ENCODE results near the gene P2RX4.
"Not testable (repeated sequence)": the region's sequence is repeated elsewhere in the genome, so short reads cannot be mapped to it uniquely, and the experiment has no call there.

The P2RX4 gene

DNA sequence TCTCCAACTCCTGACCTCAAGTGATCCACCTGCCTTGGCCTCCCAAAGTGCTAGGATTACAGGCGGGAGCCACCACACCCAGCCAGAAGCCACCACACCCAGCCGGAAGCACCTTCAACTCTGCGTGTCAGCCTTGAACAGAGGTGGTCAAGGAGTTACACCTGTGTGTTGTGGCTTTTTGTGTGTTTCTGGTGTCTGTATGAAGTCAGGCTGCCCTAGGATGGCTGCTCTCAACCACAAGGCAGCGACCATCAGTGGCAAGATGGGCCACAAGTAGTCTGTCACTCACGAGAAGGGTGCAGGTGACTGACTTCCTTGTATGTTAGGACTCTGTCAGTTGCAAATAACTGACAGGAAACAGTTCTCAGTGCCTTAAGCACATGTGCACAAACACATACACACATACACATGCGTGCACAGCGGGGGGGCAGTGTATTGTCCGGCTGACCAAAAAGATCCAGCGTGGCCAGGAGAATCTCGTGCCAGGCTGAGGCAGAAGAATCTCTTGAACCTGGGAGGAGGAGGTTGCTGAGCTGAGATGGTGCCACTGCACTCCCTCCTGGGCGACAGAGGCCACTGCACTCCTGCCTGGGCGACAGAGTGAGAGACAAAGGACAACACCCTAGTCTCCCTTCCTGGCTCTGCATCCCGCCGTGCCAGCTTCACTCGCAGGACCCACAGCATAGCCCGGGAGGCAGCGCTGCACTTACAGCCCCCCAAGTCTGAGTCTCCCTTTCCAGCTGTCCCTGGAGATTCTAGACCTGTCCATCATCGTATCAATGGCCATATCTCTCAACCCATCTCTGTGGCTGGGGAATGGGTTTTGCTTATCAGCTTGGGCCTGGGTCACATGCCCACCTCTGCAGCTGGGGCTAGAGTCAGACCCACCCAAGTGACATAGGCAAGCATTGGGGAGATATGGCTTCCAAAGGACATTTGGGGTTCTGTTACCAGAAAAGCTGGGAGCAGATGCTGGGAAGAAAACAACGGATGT, 13.7 kb downstream of the P2RX4 start:
- no peak for DNase-seq

DNA sequence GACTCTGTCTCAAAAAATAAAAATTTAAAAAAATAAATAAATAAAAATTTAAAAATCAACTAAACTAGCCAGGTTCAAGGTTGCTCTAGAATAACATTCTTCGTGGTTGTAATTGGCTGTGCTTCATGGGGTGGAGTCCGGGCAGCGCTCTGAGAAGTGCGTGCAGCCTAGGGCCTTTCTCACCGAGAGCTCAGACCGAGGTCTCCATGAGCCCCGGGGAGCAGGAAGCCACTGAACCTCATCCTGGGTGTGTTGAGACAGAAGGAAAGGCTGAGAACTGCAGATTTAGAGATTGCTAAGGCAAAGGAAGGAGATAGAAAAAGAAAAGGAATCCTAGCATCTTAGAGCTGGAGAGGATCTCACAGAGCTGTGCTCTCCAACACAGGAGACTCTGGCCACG, 14.7 kb downstream of the P2RX4 start:
- no peak for DNase-seq

DNA sequence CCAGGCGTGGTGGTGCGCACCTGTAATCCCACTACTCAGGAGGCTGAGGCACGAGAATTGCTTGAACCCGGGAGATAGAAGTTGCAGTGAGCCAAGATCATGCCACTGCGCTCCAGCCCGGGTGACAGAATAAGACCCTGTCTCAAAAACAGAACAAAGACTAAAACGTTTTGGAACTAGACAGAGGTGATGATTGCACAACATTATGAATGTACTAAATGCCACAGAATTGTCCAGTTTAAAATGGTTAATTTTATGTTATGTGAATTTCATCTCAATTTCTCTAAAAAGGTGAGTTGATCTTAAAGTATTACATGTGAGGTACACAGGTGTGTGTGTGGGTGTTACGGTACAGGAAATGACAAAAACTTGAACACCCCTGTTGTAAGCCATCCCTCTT, 16.5 kb downstream of the P2RX4 start:
- no peak for DNase-seq

DNA sequence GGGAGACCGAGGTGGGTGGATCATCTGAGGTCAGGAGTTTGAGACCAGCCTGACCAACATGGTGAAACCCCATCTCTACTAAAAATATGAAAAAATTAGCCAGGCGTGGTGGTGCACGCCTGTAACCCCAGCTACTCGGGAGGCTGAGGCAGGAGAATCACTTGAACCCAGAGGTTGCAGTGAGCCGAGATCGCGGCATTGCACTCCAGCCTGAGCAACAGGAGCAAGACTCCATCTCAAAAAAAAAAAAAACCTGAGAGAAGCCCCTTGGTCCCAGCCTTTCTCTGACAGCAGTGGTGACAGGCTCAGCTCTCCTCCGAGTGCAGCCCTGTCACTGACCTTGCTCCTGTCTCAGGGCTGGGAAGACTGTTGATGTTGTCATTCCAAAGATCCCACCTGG, 16.9 kb downstream of the P2RX4 start:
- DNase-seq, result not testable (repeated sequence)

GRCh38 chr12:121227294-121227693, 17.4 kb downstream of the P2RX4 start:
- no peak for DNase-seq

GRCh38 chr12:121228919-121229665, 19.2 kb downstream of the P2RX4 start:
- DNase-seq, result no peak

DNA sequence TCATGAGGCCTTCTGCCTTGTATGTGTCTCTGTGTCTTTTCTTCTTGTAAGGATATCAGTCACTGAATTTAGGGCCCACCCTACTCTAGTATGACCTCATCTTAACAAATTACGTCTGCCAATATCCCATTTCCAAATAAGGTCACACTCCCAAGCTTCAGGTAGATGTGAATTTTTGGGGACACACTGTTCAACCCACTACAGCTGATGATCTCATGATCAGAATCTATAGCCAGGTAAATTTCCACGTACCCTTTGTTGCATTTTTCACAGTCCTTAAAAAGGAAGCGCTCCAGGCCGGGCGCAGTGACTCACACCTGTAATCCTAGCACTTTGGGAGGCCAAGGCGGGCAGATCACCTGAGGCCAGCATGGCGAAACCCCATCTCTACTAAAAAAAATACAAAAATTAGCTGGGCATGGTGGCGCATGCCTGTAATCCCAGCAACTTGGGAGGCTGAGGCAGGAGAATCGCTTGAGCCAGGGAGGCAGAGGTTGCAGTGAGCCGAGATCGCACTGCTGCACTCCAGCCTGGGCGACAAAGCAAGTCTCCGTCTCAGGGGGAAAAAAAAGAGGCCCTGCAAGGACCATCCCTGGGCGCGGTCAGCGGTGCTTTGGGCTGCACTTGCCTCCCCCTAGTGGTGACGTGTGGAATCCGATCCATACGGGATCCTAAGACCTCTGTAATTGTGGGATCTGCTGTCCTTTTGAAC, 20.1 kb downstream of the P2RX4 start:
- DNase-seq, result peak; percentile 67

- no peak for DNase-seq
Measured at GRCh38 chr12:121230538-121230907, 20.6 kb downstream of the P2RX4 start.

- no peak for DNase-seq
Measured at GRCh38 chr12:121232163-121232562, 22.2 kb downstream of the P2RX4 start.

DNA sequence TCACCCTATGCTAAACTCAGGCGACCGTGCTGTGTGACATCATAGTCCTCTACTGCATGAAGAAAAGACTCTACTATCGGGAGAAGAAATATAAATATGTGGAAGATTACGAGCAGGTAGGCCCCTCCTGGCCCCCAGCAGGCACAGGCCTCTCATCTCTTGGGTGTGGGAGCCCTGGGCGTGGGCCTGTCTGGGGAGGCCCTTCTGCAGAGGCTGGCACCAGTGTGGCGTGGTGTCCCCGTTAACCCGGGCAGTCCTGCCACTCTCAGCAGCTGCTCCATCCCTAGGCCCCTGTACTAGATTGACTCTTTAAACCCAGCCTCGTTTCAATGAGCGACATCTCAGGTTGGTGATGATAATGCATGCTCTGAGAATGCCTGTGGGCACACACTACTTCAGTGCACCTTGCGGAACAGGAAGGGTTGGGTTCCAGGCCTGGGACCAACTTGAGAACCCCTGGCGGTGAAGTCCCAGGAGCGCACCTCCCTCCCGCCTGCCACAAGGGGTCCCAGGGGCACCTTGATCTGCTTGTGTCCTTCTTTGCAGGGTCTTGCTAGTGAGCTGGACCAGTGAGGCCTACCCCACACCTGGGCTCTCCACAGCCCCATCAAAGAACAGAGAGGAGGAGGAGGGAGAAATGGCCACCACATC, 23.2 kb downstream of the P2RX4 start:
- DNase-seq, result no peak

DNA sequence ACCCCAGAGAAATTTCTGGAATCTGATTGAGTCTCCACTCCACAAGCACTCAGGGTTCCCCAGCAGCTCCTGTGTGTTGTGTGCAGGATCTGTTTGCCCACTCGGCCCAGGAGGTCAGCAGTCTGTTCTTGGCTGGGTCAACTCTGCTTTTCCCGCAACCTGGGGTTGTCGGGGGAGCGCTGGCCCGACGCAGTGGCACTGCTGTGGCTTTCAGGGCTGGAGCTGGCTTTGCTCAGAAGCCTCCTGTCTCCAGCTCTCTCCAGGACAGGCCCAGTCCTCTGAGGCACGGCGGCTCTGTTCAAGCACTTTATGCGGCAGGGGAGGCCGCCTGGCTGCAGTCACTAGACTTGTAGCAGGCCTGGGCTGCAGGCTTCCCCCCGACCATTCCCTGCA, 23.7 kb downstream of the P2RX4 start:
- DNase-seq, result no peak

DNA sequence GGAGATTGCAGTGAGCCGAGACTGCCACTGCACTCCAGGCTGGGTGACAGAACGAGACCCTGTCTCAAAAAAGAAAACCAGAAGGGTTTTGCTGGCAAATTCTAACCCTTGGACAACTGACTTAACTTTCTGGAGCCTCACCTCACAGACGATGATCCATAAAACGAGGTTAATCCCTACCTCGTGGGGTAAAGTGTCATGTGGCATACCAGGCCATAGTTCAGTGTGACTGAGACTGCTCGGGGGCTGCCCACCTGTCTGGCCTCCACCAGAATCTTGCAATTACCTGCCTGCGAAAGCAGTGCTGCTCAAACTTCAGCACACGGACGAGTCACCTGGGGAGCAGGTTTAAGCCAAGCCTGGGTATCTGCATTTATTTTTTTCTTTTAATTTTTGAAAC, 26.8 kb downstream of the P2RX4 start:
- no peak for DNase-seq

GRCh38 chr12:121237415-121237814, 27.5 kb downstream of the P2RX4 start:
- no peak for DNase-seq

DNA sequence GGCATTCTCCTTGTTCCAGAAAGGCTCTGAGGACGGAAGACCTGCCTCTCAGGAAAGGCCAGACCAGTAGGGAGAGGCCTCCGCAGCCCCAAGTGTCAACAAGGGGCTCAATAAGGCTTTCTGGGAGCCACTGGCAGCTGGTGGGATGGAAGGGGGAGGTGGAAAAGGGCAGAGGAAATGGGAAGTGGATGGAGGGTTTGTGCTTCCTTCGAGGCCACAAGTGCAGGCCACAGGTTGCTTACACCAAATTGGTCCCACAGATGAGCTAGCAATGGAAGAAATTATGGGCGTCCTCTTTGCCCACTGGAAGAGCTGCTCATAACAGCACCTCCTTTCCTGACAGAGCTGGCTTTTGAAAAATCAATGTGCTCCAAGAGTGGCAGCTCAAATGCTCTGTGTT, 28.2 kb downstream of the P2RX4 start:
- DNase-seq, result no peak

DNA sequence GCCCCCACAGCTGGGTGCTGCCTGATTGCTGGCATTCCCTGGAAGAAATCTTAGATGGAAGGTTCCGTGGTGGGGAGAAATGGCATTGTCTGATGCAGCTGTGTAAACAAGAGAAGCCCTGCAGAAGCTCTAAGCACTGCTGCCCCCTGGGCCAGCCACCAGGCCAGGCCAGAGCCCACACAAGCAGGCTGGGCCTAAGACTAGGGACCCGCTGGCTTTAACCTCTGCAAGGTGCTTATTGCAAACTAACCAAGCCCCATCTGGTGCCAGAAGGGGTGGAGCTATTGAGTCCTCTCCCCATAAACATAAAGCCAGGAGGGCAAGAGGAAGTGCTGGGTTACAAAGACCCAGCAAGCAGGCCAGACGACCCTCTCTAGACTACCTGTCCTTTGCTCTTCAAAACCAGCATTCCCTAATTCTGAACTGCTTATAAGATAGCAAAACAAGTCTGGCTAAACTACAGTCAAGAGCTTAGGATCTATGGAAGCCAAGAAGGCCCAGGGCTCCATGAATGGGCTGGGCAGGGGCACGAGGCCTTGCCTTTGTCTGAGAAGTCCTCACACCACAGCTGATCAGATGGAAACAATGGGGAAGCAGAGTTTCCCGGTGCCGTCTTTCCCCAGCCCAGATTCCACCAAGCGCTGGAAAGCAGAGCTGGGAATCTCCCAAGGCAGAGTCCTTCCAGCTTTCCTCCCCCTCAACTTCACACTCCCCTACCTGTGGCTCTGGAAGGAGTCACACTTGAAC, 28.8 kb downstream of the P2RX4 start:
- no peak for DNase-seq

DNA sequence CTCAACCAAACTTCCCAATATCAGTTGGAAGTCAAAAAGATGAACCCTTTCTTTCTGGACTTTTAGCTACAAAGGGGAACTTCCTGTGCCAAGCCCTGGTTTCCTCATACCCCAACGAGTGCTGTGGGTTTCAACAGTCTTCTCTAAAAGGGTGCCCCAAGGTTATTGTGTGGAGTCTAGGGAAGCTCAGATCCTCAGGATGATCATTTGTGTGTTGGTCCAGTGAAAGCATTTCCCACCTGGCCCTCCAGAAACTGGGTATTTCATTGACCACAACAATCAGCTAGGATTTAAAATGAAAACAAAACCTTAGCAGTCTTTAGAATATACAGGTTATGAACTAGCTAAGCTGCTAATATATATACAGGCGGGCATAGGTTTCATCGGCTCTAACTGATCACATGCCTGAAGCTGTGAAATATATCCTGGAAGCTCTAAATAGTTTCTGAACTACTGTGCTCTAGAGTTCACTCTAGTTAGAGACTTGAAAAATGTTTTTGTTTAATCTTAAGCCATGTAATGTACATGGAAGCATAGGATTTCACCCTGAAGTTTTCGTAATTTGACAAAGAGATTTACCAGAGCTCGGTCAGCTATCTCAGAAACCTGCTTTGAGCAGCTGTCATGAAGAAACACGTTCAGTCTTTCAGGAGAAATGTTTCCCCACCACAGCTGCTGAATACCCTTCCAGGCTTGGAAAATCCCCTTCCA, 29.6 kb downstream of the P2RX4 start:
- DNase-seq, result no peak

GRCh38 chr12:121240062-121240420, 30.1 kb downstream of the P2RX4 start:
- DNase-seq, result no peak

DNA sequence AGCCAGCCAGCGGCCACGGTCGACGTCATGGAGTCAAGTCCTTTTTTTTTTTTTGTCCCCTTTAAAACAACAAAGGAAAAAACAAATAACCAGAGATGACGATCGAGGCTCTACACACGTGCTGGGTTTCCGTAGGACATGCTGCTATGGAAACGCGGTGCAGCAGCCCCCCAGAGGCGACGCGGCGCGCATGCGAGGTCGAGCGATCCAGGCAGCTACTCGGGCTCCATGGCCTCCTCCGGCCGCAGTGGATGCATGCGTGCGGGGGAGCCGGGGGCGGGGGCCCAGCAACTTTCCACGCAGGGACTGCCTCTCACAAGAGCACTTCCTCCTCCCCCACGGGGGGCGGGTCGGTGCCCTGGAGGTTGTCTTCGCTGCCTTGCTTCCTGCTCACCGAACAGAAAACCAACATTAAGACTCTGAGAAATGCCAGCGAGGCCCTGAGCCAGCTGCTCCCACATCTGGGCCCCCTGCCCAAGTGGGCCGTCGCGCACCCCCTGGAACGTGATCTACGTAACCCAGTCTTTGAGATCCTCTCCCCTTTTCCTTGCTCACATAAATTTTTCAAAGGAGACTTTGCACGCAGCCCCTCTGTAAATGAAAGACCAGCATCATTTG, 30.7 kb downstream of the P2RX4 start:
- DNase-seq, result peak; percentile 32

GRCh38 chr12:121241156-121241970, 31.4 kb downstream of the P2RX4 start:
- DNase-seq, result no peak

GRCh38 chr12:121245031-121245430, 35.1 kb downstream of the P2RX4 start:
- DNase-seq, result no peak
